Eye (tissue), 1 donor: Measurements from ENCODE around the gene PGAM2.
"Not testable (repeated sequence)": the region's sequence is repeated elsewhere in the genome, so short reads cannot be mapped to it uniquely, and the experiment has no call there.

Experiments
- DNase-seq: peaks from one replicate; pipeline ENCODE4 v3.0.0-alpha.2; 2015

PGAM2 gene

DNA sequence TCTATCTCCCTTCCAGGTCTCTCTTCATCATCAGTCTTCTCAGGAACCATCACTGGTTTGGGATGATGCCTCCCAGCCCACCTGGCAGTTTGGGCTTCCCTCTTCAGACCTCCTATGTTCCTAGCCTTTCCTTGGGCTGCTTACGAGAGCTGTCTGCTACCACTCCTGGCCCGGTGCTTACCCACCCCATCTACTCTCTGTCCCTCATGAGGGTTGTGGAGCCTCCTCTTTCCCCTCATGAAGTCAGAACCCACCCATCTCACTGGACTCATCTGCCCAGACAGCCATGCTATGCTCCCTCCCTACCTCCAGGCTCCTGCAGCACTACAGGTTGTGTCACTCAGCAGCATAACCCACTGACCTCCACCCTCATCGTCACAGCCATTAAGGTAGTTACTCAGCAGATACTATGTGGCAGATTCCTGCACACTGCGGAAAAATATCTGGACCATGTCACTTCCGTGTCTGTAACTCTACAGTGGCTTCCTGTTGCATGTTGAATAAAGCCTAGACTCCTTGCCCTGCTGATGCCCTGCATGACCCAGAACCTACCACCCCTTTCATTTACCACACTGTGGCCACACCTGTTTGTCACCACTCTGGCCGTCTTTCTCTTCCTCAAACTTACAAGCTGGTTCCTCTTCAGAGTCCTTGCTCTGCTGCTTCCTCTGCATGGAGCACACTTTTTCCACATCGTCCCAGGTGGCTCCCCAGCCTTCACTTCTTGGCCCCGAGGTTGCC lies 18.9 kb downstream of the PGAM2 start:
- no peak for DNase-seq

- no peak for DNase-seq
Observed at GRCh38 chr7:44045226-44046014, 19.9 kb downstream of the PGAM2 start.

DNA sequence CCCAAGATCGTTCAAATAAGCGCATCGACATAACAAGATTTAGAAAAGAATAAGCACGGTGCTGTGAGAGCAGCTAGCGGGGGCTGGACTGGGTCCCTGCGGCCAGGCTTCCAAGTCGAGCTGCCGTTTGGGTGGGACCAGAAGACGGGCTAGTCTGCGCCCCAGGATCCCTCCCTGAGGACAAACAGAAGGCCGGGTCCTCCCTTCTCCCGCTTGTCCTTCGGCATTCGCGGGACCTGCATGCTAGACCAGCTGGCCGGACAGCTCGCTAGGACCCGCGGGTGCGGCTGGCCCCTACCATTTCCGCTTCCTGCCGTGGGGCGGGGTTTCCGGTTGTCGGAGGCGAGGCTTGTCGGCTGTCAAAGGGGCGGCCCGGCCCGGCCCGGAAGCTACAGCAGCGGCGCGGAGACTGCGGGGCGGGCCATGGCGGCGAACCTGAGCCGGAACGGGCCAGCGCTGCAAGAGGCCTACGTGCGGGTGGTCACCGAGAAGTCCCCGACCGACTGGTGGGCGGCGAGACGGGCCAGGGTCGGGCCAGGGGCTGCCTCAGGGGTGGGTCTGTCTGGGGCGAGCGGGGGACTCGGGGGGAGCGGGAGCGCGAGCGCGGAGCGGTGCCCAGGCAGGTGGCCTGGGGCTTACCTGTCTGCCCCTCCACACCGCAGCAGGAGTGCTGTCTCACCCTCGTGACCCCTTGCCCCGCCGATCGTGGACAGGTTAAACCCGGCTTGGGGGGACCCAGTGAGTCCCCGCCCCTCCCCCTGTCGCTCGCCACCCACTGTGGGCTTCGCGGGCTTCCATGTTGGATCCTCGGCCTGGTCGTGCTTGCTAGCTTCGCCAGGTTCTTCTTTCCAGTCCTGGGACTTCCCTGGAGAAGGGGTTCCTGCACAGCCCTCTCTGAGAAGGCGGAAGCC lies 20.8 kb downstream of the PGAM2 start, which contains the start of gene DBNL:
Gene DBNL, plus strand, starts transcription at position 388 of the 911 bp plus-strand sequence. Its CDS starts 36 bp downstream, at position 424.
- DNase-seq = peak; percentile 95

DNA sequence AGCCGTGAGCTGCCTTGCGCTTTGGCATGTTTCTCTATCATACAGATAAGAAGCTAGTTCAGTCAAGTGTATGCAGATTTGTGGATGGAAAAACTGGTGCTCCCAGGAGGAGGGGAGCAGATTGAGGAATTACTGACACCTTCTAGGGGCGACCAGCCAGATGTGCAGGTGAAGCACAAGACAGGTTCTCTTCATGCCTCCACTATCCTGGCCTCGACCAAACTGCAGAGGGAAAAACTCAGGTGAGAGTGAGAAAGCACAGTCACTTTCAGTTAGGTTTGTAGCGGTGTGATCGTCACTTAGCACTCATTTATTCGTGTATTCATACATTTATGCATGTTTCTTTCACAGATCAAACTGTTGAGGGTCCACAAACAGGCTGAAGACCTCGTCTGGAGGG lies 21.5 kb downstream of the PGAM2 start:
- no peak for DNase-seq

DNA sequence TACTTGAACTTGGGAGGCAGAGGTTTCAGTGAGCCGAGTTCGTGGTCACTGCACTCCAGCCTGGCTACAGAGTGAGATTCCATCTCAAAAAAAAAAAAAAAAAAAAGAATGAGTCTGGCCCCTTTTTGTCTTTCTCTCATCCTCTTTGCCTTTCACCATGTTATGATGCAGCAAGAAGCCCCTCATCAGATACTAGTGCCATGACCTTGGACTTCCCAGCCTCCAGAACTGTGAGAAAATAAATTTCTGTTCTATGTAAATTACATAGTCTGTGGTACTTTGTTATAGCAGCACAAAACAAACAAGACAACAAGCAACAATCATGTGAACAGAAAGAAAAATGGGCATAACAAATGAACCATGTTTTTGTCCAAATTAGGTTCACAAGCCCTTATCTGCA lies 23.1 kb downstream of the PGAM2 start:
- no peak for DNase-seq

DNA sequence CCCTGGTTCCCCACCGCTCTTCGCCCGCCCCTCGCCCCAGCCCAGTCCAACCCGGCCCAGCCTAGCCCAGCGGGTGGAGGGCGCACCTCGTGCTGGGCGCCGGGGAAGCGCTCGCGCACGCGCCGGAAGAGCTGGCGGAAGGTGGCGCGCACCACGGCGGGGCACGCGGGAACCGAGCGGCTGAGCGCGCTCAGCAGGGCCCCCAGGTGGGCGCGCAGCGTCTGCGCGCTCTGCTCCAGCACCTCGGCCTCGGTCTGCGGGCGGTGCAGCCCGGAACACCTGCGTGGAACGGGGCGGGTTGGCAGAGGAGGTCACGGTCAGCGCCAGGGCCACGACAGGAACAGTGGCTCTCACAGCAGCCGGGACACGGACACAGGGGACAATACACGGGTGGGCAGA lies 24.9 kb downstream of the PGAM2 start:
- peak; percentile 43 for DNase-seq

GRCh38 chr7:44039800-44040492 lies 25.4 kb downstream of the PGAM2 start:
- not testable (repeated sequence) for DNase-seq

GRCh38 chr7:44038961-44039558 lies 26.3 kb downstream of the PGAM2 start:
- DNase-seq = peak; percentile 90

DNA sequence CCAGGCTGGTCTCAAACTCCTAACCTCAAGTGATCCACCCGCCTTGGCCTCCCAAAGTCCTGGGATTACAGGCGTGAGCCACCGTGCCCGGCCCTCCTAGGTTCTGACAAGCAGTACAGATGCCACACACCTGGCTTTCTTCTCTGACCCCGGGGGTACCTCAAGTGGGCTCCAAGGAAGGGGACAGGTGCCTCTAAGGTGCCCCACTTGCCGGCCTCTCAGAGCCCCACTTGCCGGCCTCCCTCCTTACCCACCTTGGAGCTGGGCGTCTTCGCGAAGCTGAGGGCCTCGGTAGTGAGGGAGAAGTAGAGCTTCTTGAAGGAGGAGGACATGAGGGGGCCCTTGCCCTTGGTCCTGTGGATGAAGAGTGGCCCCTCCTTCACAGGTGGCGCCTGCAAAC lies 26.8 kb downstream of the PGAM2 start:
- not testable (repeated sequence) for DNase-seq

DNA sequence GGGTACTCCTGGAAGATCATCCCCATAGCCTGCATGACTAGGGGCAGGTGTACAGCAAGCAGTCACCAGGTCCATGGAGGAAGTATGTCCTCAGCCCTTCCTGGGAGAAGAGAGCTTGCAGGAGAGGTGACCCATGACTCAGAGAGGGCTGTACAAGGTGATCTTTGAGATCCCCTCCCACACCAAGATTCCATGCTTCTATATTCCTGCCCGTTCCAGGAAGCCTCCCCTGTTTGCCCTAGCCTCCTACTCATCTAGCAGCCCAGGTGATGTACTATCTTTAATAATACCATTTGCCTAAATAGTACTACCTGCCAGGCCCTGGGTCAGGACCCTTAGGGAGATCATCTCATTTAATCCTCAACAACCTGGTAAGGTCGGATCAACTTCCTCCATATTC lies 27.4 kb downstream of the PGAM2 start:
- not testable (repeated sequence) for DNase-seq

DNA sequence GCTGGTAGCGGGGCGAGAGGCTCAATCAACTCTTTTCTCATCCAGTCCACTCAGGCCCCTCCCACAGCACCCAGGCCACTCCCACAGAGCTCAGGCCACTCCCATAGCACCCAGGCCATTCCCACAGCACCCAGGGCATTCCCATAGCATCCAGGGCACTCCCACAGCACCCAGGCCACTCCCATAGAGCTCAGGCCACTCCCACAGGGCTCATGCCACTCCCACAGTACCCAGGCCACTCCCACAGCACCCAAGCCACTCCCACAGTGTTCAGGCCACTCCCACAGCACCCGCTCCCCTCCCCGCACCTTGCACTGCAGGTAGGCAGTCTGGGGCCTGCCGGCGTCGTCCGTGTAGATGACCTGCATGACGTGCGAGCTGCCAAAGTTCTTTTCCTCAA lies 29.0 kb downstream of the PGAM2 start:
- not testable (repeated sequence) for DNase-seq

DNA sequence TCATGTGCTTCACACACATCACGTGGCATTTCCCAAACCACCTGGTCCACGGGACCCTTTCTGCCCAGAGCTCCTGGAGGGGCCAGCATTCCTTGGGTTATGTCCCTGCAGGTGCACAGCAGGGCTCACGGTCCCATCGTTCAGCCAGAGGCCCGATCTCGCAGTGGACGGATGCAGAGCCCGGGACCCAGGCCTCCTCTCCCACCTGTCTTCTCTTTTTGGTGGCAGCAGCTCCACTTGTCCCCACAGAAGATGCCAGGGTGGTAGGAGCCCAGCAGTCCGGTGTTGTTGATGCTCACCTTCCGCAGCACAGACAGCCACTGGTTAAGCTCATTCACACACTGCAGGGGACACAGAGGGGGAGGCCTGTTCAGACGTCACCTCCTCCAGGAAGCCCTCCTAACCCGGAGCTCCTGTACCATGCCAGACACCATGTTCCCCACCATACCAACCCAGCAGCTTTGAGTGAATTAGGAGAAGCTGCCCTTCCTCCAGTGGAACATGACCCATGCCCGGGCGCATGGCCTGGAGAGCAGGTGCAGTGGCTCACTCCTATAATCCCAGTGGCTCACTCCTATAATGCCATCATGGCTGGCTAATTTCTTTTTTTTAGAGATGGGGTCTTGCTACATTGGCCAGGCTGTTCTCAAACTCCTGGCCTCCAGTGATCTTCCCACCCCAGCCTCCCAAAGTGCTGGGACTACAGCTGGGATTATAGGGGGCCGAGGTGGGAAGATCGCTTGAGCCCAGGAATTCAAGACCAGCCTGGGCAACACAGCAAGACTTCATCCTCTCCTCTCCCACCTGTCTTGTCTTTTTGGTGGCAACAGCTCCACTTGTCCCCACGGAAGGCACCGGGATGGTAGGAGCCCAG lies 31.2 kb downstream of the PGAM2 start:
- DNase-seq = not testable (repeated sequence)

DNA sequence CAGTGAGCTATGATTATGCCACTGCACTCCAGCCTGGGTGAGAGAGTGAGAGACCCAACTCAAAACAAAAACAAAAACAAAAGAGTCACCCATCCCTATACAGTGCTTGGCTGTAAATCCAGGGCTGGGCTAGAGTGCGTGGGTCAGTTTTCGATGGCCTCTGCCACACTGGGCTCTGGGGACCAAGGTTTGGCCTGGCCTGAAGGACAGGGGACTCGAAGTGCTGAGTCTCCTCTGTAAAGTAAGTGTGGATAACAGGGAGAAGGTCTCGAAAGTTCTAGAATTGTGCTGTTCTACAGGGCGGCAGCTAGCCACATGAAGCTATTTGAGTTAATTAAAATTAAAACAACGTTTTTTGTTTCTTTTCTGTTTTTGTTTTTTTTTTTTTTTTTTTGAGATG lies 33.3 kb downstream of the PGAM2 start:
- DNase-seq = not testable (repeated sequence)

GRCh38 chr7:44031319-44031718 lies 34.0 kb downstream of the PGAM2 start:
- DNase-seq = not testable (repeated sequence)

DNA sequence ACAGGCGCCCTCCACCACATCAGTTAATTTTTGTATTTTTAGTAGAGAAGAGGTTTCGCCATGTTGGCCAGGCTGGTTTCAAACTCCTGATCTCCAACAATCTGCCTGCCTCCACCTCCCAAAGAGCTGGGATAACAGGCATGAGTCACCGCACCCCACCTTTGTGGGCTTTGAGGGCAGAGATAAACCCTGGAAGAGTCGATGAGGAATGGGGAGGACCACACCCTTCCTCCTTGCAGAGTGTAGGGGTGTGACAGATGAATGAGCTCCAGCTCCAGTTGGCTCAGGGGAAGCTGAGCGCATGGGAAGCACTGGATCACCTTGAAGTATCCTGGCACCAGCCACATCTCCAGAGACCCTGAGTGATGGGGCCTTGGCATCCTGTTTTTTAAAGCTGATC lies 35.3 kb downstream of the PGAM2 start:
- not testable (repeated sequence) for DNase-seq

DNA sequence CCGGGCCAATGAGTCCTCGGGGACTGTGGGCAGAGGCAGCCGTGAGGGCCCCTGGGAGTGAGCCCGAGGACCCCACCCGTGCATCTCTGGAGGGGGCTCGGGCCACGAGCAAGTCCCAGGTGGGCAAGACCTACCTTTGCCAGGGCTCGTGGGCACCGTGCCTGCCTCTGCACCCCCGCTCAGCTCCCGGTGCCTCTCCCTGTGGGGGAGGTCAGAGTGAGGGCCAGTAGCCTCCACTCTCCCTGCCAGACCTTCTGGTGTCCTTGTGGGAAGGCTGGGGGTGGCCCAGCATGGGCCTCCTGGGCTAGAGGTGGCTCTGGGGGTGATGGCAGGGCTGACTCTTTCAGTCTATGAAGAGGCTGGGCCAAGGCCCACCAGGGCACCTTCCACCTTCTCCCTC lies 35.9 kb downstream of the PGAM2 start:
- not testable (repeated sequence) for DNase-seq

GRCh38 chr7:44022796-44023467 lies 42.4 kb downstream of the PGAM2 start:
- DNase-seq = not testable (repeated sequence)

DNA sequence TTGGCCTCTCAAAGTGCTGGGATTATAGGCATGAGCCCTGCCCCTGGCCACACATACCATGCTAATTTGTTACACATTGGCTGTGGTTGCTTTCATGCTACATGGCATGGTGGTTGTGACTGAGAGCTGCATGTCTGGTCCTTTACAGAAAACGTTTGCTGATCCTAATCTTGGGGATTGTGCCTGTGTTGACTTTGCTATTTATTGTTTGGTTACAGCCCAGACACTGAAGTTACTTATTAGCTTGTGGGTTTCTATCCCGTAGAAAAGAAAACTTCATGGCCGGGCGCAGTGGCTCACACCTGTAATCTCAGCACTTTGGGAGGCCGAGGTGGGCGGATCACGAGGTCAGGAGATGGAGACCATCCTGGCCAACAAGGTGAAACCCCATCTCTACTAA lies 43.3 kb downstream of the PGAM2 start:
- not testable (repeated sequence) for DNase-seq

DNA sequence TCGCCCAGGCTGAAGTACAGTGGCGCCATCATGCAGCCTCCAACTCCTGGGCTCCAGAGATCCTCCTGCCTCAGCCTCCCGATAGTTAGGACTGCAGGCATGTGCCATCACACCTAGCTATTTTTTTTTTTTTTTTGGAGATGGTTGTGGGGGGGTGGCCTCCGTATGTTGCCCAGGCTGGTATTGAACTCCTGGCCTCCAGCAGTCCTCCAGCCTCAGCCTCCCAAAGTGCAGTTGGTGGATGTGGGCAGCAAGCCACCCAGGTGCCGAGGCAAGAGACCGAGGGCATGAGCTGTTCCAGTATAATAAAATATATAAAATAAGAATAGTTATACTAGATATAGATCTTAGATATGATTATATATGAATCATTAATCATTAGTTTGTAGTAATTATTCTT lies 45.5 kb downstream of the PGAM2 start:
- DNase-seq = peak; percentile 16
